ENCODE data around the gene PFKFB4.
"Not testable (repeated sequence)": the region's sequence is repeated elsewhere in the genome, so short reads cannot be mapped to it uniquely, and the experiment has no call there.

PFKFB4 gene

DNA sequence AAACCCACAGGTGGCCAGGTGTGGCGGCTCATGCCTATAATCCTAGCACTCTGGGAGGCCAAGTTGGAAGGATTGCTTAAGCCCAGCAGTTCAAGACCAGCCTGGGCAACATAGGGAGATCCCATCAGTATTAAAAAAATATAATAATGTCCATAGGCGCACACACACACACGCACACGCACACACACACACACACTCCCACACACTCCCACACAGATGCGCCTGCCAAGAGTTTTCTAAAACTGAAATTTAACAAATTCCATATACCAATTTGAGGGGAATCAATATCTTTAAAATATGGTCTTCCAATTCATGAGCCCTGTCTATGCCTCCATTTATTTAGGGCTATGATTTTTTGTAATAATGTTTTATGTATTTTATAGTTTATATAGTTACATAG, 69.7 kb downstream of the PFKFB4 start:
- H3K36me3 ChIP-seq (ENCODE audit: insufficient read depth, low read length), result no peaks in the 10 kb centered on the region
- no peak overlapping the region for H3K4me3 ChIP-seq
- H3K9ac ChIP-seq (ENCODE audit: insufficient read length), result no peak overlapping the region
- H3K27ac ChIP-seq, result no peak overlapping the region
- DNase-seq (ENCODE audit: low read depth, low spot score), result no peak
- no peak for TF ChIP-seq EZH2 (IDR thresholded peaks at IDR 0.05)
- TF ChIP-seq FOXP2 (optimal IDR thresholded peaks at IDR 0.05; ENCODE audit: control extremely low read depth, extremely low read length, insufficient read depth), result no peak
- no peak for TF ChIP-seq POLR2AphosphoS5 (IDR thresholded peaks at IDR 0.05; ENCODE audit: borderline replicate concordance, low read depth, low read length)
- H3K9me3 ChIP-seq (ENCODE audit: low read depth, low read length), result no peaks in the 10 kb centered on the region

DNA sequence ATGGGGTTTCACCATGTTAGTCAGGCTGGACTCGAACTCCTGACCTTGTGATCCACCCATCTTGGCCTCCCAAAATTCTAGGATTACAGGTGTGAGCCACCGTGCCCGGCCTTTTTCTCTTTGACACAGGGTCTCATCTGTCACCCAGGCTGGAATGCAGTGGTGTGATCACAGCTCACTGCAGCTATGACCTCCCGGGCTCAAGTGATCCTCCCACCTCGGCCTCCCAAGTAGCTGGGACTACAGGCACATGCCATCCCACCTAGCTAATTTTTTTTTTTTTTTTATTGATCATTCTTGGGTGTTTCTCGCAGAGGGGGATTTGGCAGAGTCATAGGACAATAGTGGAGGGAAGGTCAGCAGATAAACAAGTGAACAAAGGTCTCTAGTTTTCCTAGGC, 73.8 kb downstream of the PFKFB4 start:
- not testable (repeated sequence) for H3K27ac ChIP-seq; DNase-seq (ENCODE audit: low read depth, low spot score); H3K9ac ChIP-seq (ENCODE audit: insufficient read length)

DNA sequence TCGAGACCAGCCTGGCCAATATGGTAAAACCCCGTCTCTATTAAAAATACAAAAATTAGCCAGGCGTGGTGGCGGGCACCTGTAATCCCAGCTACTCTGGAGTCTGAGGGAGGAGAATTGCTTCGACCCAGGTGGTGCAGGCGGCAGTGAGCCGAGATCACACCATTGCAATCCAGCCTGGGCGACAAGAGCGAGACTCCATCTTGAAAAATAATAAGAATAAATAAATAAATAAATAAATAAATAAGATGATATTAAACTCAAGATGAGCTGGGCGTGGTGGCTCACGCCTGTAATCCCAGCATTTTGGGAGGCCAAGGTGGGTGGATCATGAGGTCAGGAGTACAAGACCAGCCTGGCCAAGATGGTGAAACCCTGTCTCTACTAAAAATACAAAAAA, 75.7 kb downstream of the PFKFB4 start:
- not testable (repeated sequence) for H3K36me3 ChIP-seq (ENCODE audit: insufficient read depth, low read length)

More for the DNA sequence above, 73.8 kb downstream of the PFKFB4 start:
- not testable (repeated sequence) for H3K4me3 ChIP-seq; H3K36me3 ChIP-seq (ENCODE audit: insufficient read depth, low read length); H3K9me3 ChIP-seq (ENCODE audit: low read depth, low read length)

DNA sequence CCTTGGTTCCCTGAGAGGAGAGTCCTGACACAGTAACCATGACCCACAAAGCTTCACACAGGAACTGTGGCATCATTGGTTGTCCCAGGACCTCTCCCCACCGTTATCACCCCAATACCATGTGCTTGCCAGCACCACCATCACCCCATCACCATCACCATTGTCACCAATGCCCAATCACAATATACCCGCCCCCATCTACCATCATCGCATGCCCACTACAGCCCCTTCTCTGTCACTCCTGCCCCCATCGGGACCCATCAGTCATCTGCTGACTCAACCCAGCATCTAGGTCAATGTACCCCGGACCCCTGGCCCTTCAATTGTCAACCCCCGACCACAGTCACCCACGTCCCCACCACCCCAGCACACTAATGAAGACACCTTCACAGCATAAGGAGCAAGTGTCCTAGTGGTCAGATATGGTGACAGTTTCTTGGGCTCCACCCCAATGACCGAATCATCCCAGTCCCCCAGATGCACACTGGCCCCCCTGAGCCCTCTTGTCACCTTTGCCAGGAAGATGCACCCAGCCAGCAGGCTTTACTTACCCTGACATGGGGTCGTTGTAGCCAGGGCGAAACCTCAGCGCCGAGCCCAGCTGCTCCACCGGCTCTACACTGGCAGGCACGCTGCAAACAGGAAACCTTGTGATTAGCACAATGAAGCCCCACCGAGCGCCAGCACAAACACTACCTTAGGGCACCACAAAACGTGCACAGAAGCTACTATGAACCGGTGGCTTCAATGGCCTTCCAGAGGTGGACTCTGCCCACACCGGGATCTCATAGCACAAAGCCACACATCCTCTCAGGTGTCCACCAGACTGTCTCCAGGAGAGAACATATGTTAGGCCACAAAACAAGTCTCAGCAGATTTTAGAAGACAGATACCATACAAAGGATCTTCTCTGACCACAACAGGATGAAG, 77.7 kb downstream of the PFKFB4 start:
- H3K9me3 ChIP-seq (ENCODE audit: low read depth, low read length), result no peaks in the 10 kb centered on the region
- no peak overlapping the region for H3K4me3 ChIP-seq
- H3K36me3 ChIP-seq (ENCODE audit: insufficient read depth, low read length), result no peaks in the 10 kb centered on the region
- no peak for DNase-seq (ENCODE audit: low read depth, low spot score)
- no peak for TF ChIP-seq FOXP2 (optimal IDR thresholded peaks at IDR 0.05; ENCODE audit: control extremely low read depth, extremely low read length, insufficient read depth)
- no peak for TF ChIP-seq EZH2 (IDR thresholded peaks at IDR 0.05)
- no peak for TF ChIP-seq POLR2AphosphoS5 (IDR thresholded peaks at IDR 0.05; ENCODE audit: borderline replicate concordance, low read depth, low read length)
- no peak overlapping the region for H3K9ac ChIP-seq (ENCODE audit: insufficient read length)
- no peak overlapping the region for H3K27ac ChIP-seq

More for the DNA sequence above, 75.7 kb downstream of the PFKFB4 start:
- not testable (repeated sequence) for H3K9ac ChIP-seq (ENCODE audit: insufficient read length); DNase-seq (ENCODE audit: low read depth, low spot score); H3K9me3 ChIP-seq (ENCODE audit: low read depth, low read length); H3K27ac ChIP-seq; H3K4me3 ChIP-seq

DNA sequence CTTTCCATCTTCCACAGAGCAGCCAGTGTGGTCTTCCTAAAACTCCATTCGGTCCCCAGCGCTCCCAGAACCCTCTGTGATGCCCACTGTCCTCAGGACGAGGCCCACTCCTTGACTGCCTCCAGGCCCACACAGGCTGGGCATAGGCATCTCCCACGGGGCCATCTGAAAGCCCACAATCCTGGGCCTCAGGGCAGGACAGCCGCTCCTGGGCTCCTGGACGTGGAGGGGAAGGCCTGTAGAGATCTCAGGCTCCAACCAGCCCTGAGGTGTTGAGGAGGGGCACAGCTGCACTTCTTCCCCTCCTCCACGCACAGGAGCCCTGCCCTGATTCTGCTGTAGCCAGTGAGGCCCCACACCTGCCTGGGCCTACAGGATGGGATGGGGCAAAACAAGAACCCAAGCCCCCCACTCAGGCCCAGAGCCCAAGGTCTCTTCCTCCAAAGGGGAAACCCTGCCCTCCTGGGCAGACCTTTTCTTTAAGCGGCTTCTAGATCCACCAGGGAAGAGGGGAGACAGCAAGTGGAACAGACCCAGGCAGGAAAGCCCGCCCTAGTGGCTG, 78.6 kb downstream of the PFKFB4 start:
- no peaks in the 10 kb centered on the region for H3K9me3 ChIP-seq (ENCODE audit: low read depth, low read length)
- no peak overlapping the region for H3K27ac ChIP-seq
- no peak for DNase-seq (ENCODE audit: low read depth, low spot score)
- no peaks in the 10 kb centered on the region for H3K36me3 ChIP-seq (ENCODE audit: insufficient read depth, low read length)
- no peak overlapping the region for H3K9ac ChIP-seq (ENCODE audit: insufficient read length)
- TF ChIP-seq POLR2AphosphoS5 (IDR thresholded peaks at IDR 0.05; ENCODE audit: borderline replicate concordance, low read depth, low read length) (no peak), EZH2 (IDR thresholded peaks at IDR 0.05) (no peak), FOXP2 (optimal IDR thresholded peaks at IDR 0.05; ENCODE audit: control extremely low read depth, extremely low read length, insufficient read depth) (no peak)
- no peak overlapping the region for H3K4me3 ChIP-seq

DNA sequence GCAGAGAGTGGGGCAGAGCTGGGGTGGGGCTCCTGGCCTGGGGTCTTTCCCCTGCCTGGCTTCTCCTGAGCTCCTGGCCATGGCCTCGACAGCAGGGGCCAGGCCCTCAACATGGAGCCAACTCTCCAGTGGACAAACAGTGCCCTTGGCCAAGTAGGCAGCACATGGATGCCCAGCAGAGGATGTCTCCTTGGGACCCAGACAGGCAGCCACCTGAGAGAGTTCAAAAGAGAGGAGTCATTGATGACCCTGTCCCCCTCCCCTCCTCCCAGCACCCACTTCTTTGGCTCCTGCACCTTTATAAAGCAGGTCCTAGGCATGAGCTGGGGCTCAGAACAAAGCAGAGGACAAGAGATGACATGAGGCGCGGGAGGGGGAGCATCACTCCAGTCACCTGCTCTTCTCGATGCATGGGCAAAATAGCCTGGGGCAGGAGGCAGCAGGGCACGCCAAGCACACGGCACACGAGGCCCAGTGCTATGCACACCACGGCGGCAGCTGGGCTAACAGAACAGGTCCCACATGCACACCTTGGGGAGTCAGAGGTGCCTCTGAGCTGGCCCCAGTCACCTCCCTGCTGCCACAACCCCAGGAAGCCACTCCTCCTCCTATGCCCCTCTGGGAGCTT, 80.1 kb downstream of the PFKFB4 start:
- H3K27ac ChIP-seq, result no peak overlapping the region
- no peak for DNase-seq (ENCODE audit: low read depth, low spot score)
- no peaks in the 10 kb centered on the region for H3K9me3 ChIP-seq (ENCODE audit: low read depth, low read length)
- H3K36me3 ChIP-seq (ENCODE audit: insufficient read depth, low read length), result no peaks in the 10 kb centered on the region
- no peak overlapping the region for H3K9ac ChIP-seq (ENCODE audit: insufficient read length)
- TF ChIP-seq POLR2AphosphoS5 (IDR thresholded peaks at IDR 0.05; ENCODE audit: borderline replicate concordance, low read depth, low read length) (no peak), FOXP2 (optimal IDR thresholded peaks at IDR 0.05; ENCODE audit: control extremely low read depth, extremely low read length, insufficient read depth) (no peak), EZH2 (IDR thresholded peaks at IDR 0.05) (no peak)
- no peak overlapping the region for H3K4me3 ChIP-seq

DNA sequence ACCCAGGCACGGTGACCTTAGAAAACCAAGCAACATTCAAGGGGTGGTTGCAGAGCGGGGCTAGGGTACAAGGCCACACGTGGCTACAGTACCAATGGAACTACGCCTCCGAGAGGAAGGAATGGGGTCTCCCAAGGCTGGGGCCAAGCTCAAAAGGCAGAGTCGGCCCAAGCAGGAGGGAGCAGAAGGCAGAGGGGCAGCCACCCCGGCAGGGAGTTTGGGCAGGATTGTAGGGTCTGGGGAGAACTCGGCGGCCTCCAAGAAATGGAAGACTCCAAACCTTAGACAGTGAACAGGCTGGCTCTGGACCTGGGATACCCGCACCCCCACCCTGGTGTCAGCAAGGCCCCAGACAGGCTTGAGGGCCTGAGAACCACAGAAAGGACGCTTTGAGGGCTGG, 81.4 kb downstream of the PFKFB4 start:
- Histone ChIP-seq H3K4me3 (no peak overlapping the region), H3K9ac (ENCODE audit: insufficient read length) (no peak overlapping the region), H3K9me3 (ENCODE audit: low read depth, low read length) (no peaks in the 10 kb centered on the region), H3K36me3 (ENCODE audit: insufficient read depth, low read length) (no peaks in the 10 kb centered on the region), H3K27ac (no peak overlapping the region)
- DNase-seq (ENCODE audit: low read depth, low spot score), result no peak
- TF ChIP-seq FOXP2 (optimal IDR thresholded peaks at IDR 0.05; ENCODE audit: control extremely low read depth, extremely low read length, insufficient read depth), result no peak
- no peak for TF ChIP-seq EZH2 (IDR thresholded peaks at IDR 0.05)
- no peak for TF ChIP-seq POLR2AphosphoS5 (IDR thresholded peaks at IDR 0.05; ENCODE audit: borderline replicate concordance, low read depth, low read length)

DNA sequence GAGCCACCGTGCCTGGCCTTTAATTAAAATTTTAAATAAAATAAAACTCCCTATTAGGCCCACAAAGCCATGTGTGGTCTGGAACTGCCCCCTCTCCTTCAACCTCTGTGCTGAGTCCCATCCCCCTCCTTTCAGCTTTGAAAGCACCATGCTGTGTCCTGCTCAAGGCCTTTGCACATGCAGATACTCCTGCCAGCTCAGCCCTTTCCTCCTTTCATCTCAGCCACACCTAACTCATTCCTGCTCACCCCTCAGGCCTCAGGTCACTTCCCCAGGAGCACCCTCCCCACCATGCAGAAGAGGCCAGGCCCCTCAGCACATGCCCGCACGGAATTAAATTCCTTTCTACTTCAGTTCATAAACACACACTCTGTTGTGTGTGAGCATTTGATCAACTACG, 82.0 kb downstream of the PFKFB4 start:
- Histone ChIP-seq H3K9ac (ENCODE audit: insufficient read length) (no peak overlapping the region), H3K36me3 (ENCODE audit: insufficient read depth, low read length) (no peaks in the 10 kb centered on the region), H3K9me3 (ENCODE audit: low read depth, low read length) (no peaks in the 10 kb centered on the region), H3K4me3 (no peak overlapping the region), H3K27ac (no peak overlapping the region)
- TF ChIP-seq FOXP2 (optimal IDR thresholded peaks at IDR 0.05; ENCODE audit: control extremely low read depth, extremely low read length, insufficient read depth), result no peak
- no peak for TF ChIP-seq POLR2AphosphoS5 (IDR thresholded peaks at IDR 0.05; ENCODE audit: borderline replicate concordance, low read depth, low read length)
- TF ChIP-seq EZH2 (IDR thresholded peaks at IDR 0.05), result no peak
- DNase-seq (ENCODE audit: low read depth, low spot score), result no peak

DNA sequence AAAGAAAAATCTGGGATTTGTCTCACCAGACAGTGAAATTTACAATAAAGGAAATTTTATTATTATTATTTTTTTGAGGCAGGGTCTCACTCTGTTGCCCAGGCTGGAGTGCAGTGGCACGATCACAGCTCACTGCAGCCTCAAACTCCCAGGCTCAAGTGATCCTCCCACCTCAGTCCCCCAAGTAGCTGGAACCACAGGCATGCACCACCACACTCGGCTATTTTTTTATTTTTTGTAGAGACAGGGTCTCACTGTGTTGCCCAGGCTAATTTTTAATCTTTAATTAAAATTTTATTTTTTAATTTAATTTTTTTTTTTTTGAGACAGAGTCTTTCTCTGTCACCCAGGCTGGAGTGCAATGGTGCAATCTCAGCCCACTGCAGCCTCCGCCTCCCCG, 82.6 kb downstream of the PFKFB4 start:
- H3K9me3 ChIP-seq (ENCODE audit: low read depth, low read length); H3K27ac ChIP-seq; H3K9ac ChIP-seq (ENCODE audit: insufficient read length); H3K36me3 ChIP-seq (ENCODE audit: insufficient read depth, low read length); H3K4me3 ChIP-seq; DNase-seq (ENCODE audit: low read depth, low spot score): not testable (repeated sequence)

Data from SK-N-MC (cell line).